Medulla oblongata (tissue), 1 donor: ENCODE data around the gene UTP25.
A peak's percentile ranks its signal among the peaks of the same experiment; 100 is the strongest.

Experiments
- DNase-seq: peaks from one replicate; pipeline ENCODE4 v3.0.0-alpha.2; 2015; ENCODE audit errors: extremely low spot score

The UTP25 gene

GRCh38 chr1:209805875-209806760 lies 21.7 kb upstream of the UTP25 start, which contains the start of gene IRF6:
Gene IRF6, minus strand, starts transcription at chr1:209806142. Its CDS starts 4,729 bp downstream, at chr1:209801413.
- DNase-seq = peak; percentile 34

- no peak for DNase-seq
Measured at GRCh38 chr1:209807509-209807908, 20.3 kb upstream of the UTP25 start.

GRCh38 chr1:209808059-209808581 lies 19.7 kb upstream of the UTP25 start:
- no peak for DNase-seq

- DNase-seq = no peak
Measured at GRCh38 chr1:209809611-209810010, 18.2 kb upstream of the UTP25 start.

GRCh38 chr1:209810783-209811182 lies 17.0 kb upstream of the UTP25 start:
- DNase-seq = no peak

- no peak for DNase-seq
Measured at GRCh38 chr1:209813902-209814301, 13.9 kb upstream of the UTP25 start.

- no peak for DNase-seq
Measured at GRCh38 chr1:209815490-209815889, 12.3 kb upstream of the UTP25 start.

GRCh38 chr1:209815931-209816341 lies 11.8 kb upstream of the UTP25 start:
- no peak for DNase-seq

GRCh38 chr1:209816923-209817322 lies 10.8 kb upstream of the UTP25 start:
- DNase-seq = no peak

GRCh38 chr1:209817691-209818090 lies 10.1 kb upstream of the UTP25 start:
- no peak for DNase-seq

- no peak for DNase-seq
Measured at GRCh38 chr1:209819058-209819457, 8.7 kb upstream of the UTP25 start.

- no peak for DNase-seq
Measured at GRCh38 chr1:209820986-209821385, 6.8 kb upstream of the UTP25 start.

GRCh38 chr1:209822706-209823105 lies 5.1 kb upstream of the UTP25 start:
- no peak for DNase-seq

GRCh38 chr1:209823143-209824041 lies 4.4 kb upstream of the UTP25 start:
- DNase-seq = peak; percentile 71

- no peak for DNase-seq
Measured at GRCh38 chr1:209825591-209826434, 2.0 kb upstream of the UTP25 start.

- DNase-seq = no peak
Measured at GRCh38 chr1:209829716-209830115, 1.9 kb downstream of the UTP25 start.

GRCh38 chr1:209830722-209831121 lies 3.0 kb downstream of the UTP25 start:
- no peak for DNase-seq

- DNase-seq = no peak
Measured at GRCh38 chr1:209831615-209832014, 3.8 kb downstream of the UTP25 start.

- DNase-seq = no peak
Measured at GRCh38 chr1:209835782-209836298, 8.1 kb downstream of the UTP25 start.

GRCh38 chr1:209837671-209838070 lies 9.9 kb downstream of the UTP25 start:
- DNase-seq = no peak

GRCh38 chr1:209838537-209838936 lies 10.8 kb downstream of the UTP25 start:
- no peak for DNase-seq
